ENCODE results near the gene FRMD4A. TPM values are rescaled to one million over a fixed set of nuclear protein-coding genes. Genes with fewer than 3 reads are reported as not detected.

FRMD4A gene
- total and polyA plus RNA-seq, 11 donors: 12.2 to 58.1 (median 28.1) TPM

GRCh38 chr10:14271621-14272020 is 59.1 kb downstream of the FRMD4A start:
- no peak overlapping the region for H3K27ac ChIP-seq
- H3K9me3 ChIP-seq: no peaks in the 10 kb centered on the region
- H3K36me3 ChIP-seq: no peaks in the 10 kb centered on the region
- 86 to 91% (median 90%) methylated on average over 3 of the region's 3 CpGs for WGBS, 4 donors
- intact Hi-C loops (cut with DNase I): no loop called here
- DNase-seq (no peak), ATAC-seq (no peak)
- H3K27me3 ChIP-seq: peaks cover 0 to 3% (median 0%) of the 10 kb centered on the region in 9 donors
- H3K4me3 ChIP-seq: no peak overlapping the region
- no peaks in the 10 kb centered on the region for H3K4me1 ChIP-seq
- TF ChIP-seq POLR2A (IDR thresholded peaks at IDR 0.05): no peak
- TF ChIP-seq CTCF (IDR thresholded peaks at IDR 0.05): no peak

- TF ChIP-seq CTCF (IDR thresholded peaks at IDR 0.05) (no peak), POLR2A (IDR thresholded peaks at IDR 0.05) (no peak)
- no peak for DNase-seq
- Histone ChIP-seq H3K4me3 (no peak overlapping the region), H3K36me3 (no peaks in the 10 kb centered on the region), H3K27ac (no peak overlapping the region), H3K27me3 (peaks cover 0 to 3% (median 0%) of the 10 kb centered on the region in 9 donors), H3K4me1 (no peaks in the 10 kb centered on the region), H3K9me3 (no peaks in the 10 kb centered on the region)
- ATAC-seq: no peak
- WGBS, 4 donors: 79 to 87% (median 82%) methylated on average over 3 of the region's 3 CpGs
- intact Hi-C loops (cut with DNase I): no loop called here
Observed at GRCh38 chr10:14270370-14270769, 60.4 kb downstream of the FRMD4A start.

- no peaks in the 10 kb centered on the region for H3K4me1 ChIP-seq
- no peak overlapping the region for H3K27ac ChIP-seq
- no peaks in the 10 kb centered on the region for H3K36me3 ChIP-seq
- no peak for DNase-seq
- intact Hi-C loops (cut with DNase I): no loop called here
- no peaks in the 10 kb centered on the region for H3K9me3 ChIP-seq
- no peaks in the 10 kb centered on the region for H3K27me3 ChIP-seq
- ATAC-seq: no peak
- no peak overlapping the region for H3K4me3 ChIP-seq
- TF ChIP-seq POLR2A (IDR thresholded peaks at IDR 0.05): no peak
- 85 to 90% (median 88%) methylated on average over 4 of the region's 4 CpGs for WGBS, 4 donors
Observed at GRCh38 chr10:14265709-14266108, 65.0 kb downstream of the FRMD4A start.

GRCh38 chr10:14262836-14263425 is 67.8 kb downstream of the FRMD4A start:
- WGBS, 4 donors: 79 to 87% (median 84%) methylated on average over 15 of the region's 15 CpGs

More at GRCh38 chr10:14262836-14263425, 67.8 kb downstream of the FRMD4A start:
- Histone ChIP-seq H3K27me3 (no peaks in the 10 kb centered on the region), H3K9me3 (no peaks in the 10 kb centered on the region), H3K4me1 (peaks cover 0 to 2% (median 0%) of the 10 kb centered on the region in 12 donors), H3K4me3 (no peak overlapping the region), H3K36me3 (no peaks in the 10 kb centered on the region), H3K27ac (no peak overlapping the region)
- DNase-seq (no peak), ATAC-seq (no peak)
- TF ChIP-seq POLR2A (IDR thresholded peaks at IDR 0.05) (no peak), CTCF (IDR thresholded peaks at IDR 0.05) (no peak)
- intact Hi-C loops (cut with DNase I): no loop called here

All from heart left ventricle (tissue), 16 donors.